ENCODE results near the gene REXO5.
"Not testable (repeated sequence)": the region's sequence is repeated elsewhere in the genome, so short reads cannot be mapped to it uniquely, and the experiment has no call there.

Gene REXO5

GRCh38 chr16:20850981-20851380 is 44.7 kb downstream of the REXO5 start:
- no peak for DNase-seq

GRCh38 chr16:20851601-20852000 is 45.3 kb downstream of the REXO5 start:
- no peak for DNase-seq

- DNase-seq, result no peak
Measured at GRCh38 chr16:20853143-20853542, 46.8 kb downstream of the REXO5 start.

- DNase-seq, result no peak
Measured at GRCh38 chr16:20853981-20854620, 47.8 kb downstream of the REXO5 start.

- DNase-seq, result no peak
Measured at GRCh38 chr16:20854963-20855362, 48.6 kb downstream of the REXO5 start.

GRCh38 chr16:20857281-20857680 is 51.0 kb downstream of the REXO5 start:
- DNase-seq, result no peak

- DNase-seq, result no peak
Measured at GRCh38 chr16:20859229-20859628, 52.9 kb downstream of the REXO5 start.

- no peak for DNase-seq
Measured at GRCh38 chr16:20859699-20860098, 53.4 kb downstream of the REXO5 start.

- DNase-seq, result no peak
Measured at GRCh38 chr16:20860361-20860760, 54.0 kb downstream of the REXO5 start.

- DNase-seq, result not testable (repeated sequence)
Measured at GRCh38 chr16:20860995-20861394, 54.7 kb downstream of the REXO5 start.

GRCh38 chr16:20862162-20862960 is 56.0 kb downstream of the REXO5 start:
- no peak for DNase-seq

- DNase-seq, result not testable (repeated sequence)
Measured at GRCh38 chr16:20864376-20864775, 58.0 kb downstream of the REXO5 start.

- DNase-seq, result no peak
Measured at GRCh38 chr16:20865420-20866131, 59.2 kb downstream of the REXO5 start.

GRCh38 chr16:20866145-20866772 is 59.9 kb downstream of the REXO5 start:
- no peak for DNase-seq

- DNase-seq, result no peak
Measured at GRCh38 chr16:20866801-20867200, 60.5 kb downstream of the REXO5 start.

GRCh38 chr16:20867585-20867984 is 61.3 kb downstream of the REXO5 start:
- DNase-seq, result no peak

- no peak for DNase-seq
Measured at GRCh38 chr16:20868890-20869289, 62.6 kb downstream of the REXO5 start.

- no peak for DNase-seq
Measured at GRCh38 chr16:20870122-20870820, 63.9 kb downstream of the REXO5 start.

- no peak for DNase-seq
Measured at GRCh38 chr16:20871258-20871657, 64.9 kb downstream of the REXO5 start.

GRCh38 chr16:20871941-20872815 is 65.9 kb downstream of the REXO5 start:
- no peak for DNase-seq

GRCh38 chr16:20873331-20873730 is 67.0 kb downstream of the REXO5 start:
- DNase-seq, result no peak
